ENCODE results near the gene OR8S1. TPM values are rescaled to one million over a fixed set of nuclear protein-coding genes. Genes with fewer than 3 reads are reported as not detected.
"Not testable (repeated sequence)": the region's sequence is repeated elsewhere in the genome, so short reads cannot be mapped to it uniquely, and the experiment has no call there.

Gene OR8S1
- total RNA-seq, 1 donor from 2014 or later: not detected

- DNase-seq (ENCODE audit: low spot score); intact Hi-C loops (cut with DNase I): not testable (repeated sequence)
These were observed 26.2 kb downstream of the OR8S1 start for GRCh38 chr12:48551636-48552035.

- not testable (repeated sequence) for DNase-seq (ENCODE audit: low spot score)
These were observed 28.4 kb downstream of the OR8S1 start for GRCh38 chr12:48553666-48554343.

DNA sequence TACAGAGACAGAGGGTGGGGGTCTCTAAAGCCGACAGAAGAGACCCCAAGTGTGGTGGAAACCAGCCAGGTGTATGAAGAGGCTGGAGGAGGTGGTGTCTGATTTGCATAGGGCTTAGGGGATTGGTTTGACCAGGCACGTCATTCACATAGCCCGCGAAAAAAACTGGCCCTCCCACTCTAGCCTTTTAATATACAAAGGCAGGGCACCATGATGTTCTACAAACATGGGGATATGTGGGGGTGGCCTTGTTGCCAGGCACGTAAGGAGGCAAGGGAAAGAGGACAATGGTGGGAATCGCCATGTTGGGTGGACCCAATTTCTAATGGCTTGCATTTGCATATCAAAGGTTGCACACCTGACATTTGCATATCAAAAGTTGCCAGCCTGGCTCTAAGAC lies 31.2 kb downstream of the OR8S1 start:
- intact Hi-C loops (cut with DNase I): no loop called here
- no peak for DNase-seq (ENCODE audit: low spot score)

More at GRCh38 chr12:48553666-48554343, 28.4 kb downstream of the OR8S1 start:
- intact Hi-C loops (cut with DNase I): not testable (repeated sequence)

DNA sequence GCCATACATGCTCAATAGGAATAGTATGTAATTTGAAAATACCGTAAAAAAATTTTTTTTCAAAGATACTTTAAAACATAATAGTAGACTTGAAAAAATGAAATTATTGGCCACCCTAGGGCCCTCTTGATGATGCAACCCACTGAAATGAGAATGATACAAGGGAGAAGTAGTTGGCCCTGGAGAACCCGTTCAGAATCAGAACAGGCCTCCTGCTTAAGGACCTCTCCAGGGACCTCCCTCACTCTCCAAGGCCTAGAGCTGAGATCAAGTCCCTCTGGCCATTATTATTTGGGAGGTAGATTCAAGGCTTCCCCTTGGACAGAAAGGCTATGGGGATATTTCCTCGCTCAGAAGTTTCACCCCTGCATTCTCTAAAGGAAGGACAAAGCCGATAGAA lies 32.5 kb downstream of the OR8S1 start:
- DNase-seq (ENCODE audit: low spot score): no peak
- intact Hi-C loops (cut with DNase I): no loop called here

- DNase-seq (ENCODE audit: low spot score): no peak
- intact Hi-C loops (cut with DNase I): no loop called here
These were observed 42.3 kb downstream of the OR8S1 start for GRCh38 chr12:48567731-48568130.

- intact Hi-C loops (cut with DNase I): no loop called here
These were observed 44.5 kb downstream of the OR8S1 start, which contains the start of gene LALBA for GRCh38 chr12:48569946-48570345. Gene LALBA (minus strand): TSS chr12:48570046. CDS start chr12:48570020, 26 bp downstream.

DNA sequence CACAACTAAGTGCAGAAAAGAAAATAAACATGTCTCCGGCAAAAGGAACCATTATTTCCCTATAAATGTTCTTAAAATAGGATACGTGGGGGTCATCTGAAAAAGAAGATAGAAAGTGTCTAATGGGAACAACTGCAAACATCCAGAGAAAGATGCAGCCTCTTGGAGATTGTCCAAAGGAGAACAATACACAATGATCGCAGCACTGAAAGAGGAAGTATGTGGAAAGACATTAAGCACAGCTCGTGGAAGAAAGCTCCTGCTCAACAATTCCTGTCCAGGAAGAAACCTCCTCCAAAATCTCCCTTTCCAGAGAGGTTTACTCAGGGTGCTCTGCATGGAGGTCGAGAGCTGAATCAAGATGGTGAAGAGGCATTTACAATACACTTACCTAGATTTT lies 46.9 kb downstream of the OR8S1 start:
- DNase-seq (ENCODE audit: low spot score): no peak
- intact Hi-C loops (cut with DNase I): no loop called here

More at GRCh38 chr12:48569946-48570345, 44.5 kb downstream of the OR8S1 start, which contains the start of gene LALBA:
- DNase-seq (ENCODE audit: low spot score): no peak

Other genes with a start within 250 kb of the OR8S1 start
- 15.3 TPM for gene ZNF641, start 174.7 kb upstream of the OR8S1 start, total RNA-seq
- gene ANP32D, start 53.1 kb upstream of the OR8S1 start, total RNA-seq: not detected
- not detected for gene C12orf54, start 43.1 kb upstream of the OR8S1 start, total RNA-seq
- not detected for gene LALBA, start 44.4 kb downstream of the OR8S1 start, total RNA-seq
- 24.8 TPM for gene KANSL2, start 156.6 kb downstream of the OR8S1 start, total RNA-seq
- gene CCNT1, start 191.1 kb downstream of the OR8S1 start, total RNA-seq: 23.5 TPM